Left renal pelvis (tissue), 4 donors: ENCODE results near the gene USP24. TPM values are rescaled to one million over a fixed set of nuclear protein-coding genes. Genes with fewer than 3 reads are reported as not detected.

Experiments used
- DNase-seq, 4 donors: peaks; one replicate each; pipeline ENCODE4 v3.0.0-alpha.2; 2013; ENCODE audit warnings: low read depth in 4 of 4, low spot score in 3 of 4
- polyA plus RNA-seq, 4 donors: library from polyadenylated mRNA; unstranded; fragments of 120-200 nt; gene quantifications; one replicate each; pipeline ENCODE4 v1.2.1, GENCODE V29; 2013; ENCODE audit not compliant: insufficient read length in 4 of 4

The USP24 gene
- polyA plus RNA-seq, 4 donors: 24.3 to 54.7 (median 46.8) TPM

DNA sequence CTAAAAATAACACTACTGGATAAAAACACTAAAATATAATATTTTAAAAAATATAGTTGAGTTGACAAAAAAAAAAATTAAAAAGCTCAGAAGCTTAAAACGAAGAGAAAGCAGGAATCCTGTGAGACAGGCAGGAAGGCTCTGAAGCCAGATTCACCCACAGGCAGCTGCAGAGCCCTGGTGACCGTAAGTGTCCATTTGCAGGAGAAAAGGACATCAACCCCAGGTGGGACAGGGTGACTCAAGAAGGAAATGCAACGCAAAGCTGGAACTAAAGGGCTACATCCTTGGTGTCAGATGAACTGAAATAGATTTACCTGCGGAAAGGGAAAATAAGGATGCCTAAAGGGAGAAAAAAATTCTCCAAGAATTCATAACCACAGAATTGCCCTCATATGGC lies 46.8 kb downstream of the USP24 start:
- no peak for DNase-seq

DNA sequence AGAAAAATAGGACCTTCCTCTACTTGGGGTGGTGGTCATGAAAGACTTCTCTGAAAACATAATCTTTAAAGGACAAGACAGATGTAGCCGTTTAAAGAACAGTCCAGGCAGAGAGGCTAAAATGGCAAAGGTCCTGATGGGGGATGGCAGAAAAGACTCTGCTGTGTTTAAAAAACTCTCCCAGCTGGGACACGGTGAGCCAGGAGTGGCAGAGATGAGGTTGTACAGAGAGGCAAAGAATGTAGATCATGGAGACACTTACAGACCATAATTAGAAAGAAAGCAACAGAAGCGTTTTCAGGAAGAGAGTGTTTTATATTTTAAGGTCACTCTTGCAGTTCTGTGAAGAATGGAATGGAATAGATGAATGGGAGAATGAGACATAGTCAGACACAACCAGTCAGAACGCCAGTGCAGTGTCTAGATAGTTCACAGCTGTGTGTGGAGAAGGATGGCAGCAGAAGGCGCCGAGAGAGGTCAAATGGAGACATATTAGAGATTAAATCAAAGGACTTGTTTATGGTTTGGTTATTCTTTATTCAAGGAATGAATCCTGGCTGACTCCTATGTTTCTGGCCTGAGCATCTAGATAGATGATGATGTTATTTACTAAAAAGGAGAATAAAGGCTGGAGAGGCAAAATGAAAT lies 47.8 kb downstream of the USP24 start:
- no peak for DNase-seq

DNA sequence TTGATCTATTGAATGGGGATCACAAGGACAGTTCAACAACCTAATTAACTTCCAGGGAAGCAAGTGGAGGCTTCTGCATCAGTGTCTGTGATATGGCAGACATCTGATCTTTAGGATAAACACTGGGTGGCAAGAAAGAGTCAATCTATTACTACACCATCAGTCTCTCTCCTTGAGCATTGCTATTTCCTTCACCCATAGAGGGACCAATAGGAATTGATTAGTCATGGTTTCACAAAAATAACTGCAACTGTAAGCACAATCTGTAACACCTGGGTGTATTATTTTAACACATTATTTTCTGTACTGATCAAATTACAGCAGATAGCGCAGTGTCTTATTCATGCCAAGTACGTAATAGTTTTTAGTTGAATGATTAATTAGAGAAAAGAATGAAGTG lies 50.3 kb downstream of the USP24 start:
- DNase-seq: no peak

DNA sequence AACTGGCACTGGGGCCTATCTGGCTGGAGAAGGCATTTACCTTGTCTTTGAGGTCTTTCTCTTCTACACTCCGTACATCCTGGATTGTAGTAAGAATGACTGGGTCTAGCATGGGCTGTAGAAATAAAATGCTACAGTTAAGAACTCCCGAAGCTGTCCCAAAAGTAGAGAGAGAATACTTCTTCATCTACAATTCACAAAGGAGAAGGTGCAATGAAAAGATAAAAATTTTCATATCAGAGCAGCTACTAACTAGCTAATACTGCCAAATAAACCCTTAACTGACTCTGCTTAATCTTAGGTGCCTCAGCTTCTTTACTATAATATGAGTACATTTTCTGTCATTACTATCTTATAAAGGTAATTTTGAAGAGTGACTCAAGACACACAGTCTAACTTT lies 55.6 kb downstream of the USP24 start:
- no peak for DNase-seq

DNA sequence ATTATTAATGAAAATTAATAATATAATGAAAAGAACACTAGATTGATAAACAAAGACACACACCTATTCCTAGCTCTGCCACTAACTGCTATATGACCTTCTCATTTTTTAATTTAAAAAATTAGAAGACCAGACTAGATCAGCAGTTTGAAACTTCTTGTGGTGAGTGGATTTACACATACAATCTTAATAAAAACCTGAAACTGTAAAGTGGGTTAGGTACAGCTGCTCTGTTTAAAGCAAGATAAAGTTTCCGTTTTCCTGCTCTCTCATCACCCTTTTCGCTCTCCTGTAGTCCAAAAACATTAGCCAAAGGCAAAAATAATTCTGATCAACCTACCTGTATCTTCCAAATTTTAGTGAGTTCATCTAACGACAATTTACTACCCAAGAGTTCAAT lies 58.6 kb downstream of the USP24 start:
- no peak for DNase-seq

DNA sequence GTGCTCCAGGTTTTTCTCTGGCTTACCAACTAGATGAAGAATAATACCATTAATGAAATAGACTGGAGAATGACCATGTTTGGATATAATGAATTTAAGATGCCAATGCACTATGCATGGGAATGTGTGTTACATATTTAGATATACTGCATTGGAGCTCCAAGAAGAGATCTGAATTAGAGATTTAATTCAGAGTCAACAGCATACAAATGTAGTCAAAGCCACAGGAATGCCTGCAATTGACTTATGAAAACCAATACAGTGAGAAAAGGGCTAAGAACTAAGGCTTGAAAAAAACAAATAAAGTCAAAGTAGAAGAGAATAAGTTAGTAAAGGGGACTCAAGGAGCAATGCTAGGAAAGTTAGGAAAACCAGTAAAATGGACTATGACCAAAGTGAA lies 59.1 kb downstream of the USP24 start:
- no peak for DNase-seq

DNA sequence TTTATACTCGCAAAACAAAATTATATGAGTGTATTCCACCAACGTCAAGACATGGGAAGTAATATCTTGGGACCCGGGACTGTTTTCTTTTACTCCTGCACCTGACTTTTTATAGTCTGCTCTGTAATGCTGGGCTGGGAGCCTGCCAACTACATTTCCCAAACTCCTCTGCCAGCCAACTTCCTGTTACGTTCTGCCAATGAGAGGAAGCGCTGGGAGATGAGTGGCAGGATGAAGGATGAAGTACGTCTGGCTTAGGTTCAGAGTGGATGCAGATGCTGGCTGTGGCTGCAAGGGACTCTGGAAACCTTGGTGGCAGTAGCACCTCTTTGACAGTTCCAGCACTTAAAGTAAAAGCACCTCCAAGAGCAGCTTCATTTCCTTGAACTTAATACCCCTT lies 59.6 kb downstream of the USP24 start:
- no peak for DNase-seq

DNA sequence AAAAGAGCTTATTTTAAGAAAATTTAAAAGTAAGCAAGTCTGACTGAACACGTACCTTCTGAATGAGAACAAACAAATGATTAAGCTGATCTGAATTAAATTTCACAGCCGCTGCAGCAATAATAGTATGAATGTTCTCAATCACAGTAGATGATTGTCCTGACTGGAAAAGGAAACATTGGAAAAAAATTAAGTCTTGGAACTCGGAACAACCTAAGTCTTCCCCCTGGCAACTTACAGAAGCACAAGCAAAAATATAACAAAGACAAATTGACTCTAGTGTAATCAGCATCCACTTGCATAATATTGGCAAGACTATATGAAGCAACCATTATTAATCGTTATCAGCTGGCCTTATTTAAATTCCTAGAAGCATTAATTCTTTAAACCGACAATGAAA lies 60.5 kb downstream of the USP24 start:
- DNase-seq: no peak

DNA sequence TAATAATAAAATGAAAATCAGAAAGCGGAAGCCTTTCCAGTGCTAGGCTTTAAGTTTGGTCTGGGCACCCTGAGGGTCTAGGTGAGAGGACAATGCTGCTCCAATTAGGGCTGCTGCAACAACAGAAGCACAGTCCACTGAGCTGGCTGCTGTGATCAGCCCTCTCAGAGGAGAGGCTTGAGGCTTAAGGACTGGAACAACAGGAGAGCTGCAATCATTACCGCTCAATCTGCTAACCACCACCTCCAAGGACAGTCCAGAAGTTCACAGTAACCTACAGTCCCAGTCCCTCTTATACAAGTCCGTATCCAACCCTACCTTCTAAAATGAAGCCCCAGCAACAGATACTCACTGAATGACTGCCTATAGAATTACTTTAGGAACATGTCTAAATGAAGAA lies 62.1 kb downstream of the USP24 start:
- DNase-seq: no peak

DNA sequence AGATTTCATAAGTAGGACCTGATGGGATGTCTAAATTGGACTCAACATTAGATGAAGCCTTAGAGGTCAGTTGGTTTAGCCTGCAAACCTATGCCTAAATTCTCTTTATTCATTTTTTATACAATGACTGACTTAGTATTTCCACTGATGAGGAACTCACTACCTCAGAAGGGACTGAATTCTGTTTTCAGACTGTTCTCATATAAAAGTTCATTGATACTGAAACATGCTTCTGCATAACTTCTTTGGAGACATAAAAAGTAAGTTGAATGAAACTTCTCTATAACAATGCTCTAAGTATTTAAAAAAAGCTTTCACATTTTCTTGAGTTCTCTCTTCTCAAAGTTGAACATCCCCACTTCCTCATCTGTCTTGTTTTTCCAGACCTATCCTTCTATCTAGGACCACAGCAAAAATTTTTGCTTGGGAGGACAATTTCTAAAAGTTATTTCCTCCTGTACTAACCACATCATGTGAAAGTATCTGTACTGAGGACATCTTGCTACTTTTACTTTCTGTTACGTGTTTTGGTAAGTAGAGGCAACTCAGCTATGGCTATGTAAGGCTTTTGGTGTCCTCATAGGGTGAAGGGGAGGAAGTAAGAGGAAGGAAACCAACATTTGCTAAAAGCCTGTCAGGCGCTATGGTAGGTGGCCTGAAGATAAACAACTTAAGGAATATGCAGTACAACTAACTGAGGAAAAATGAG lies 64.1 kb downstream of the USP24 start:
- DNase-seq: no peak

DNA sequence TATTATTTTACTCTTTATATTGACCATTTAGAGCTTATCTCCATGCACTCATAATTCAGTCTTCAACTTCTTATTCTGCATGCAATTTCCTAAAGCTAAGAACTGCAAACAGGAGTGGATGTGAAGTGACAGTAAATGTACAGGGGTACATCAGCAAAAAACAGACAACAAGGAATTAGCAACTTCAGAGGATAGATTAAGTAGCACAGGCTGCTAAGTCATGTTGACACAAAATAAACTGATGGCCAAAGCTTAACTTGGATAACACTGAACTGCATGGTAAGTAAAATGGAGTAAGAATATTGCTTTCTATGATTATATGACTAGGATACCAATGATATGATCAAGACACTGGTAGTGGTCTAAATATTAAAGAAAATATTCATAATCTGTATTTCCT lies 66.5 kb downstream of the USP24 start:
- DNase-seq: no peak

DNA sequence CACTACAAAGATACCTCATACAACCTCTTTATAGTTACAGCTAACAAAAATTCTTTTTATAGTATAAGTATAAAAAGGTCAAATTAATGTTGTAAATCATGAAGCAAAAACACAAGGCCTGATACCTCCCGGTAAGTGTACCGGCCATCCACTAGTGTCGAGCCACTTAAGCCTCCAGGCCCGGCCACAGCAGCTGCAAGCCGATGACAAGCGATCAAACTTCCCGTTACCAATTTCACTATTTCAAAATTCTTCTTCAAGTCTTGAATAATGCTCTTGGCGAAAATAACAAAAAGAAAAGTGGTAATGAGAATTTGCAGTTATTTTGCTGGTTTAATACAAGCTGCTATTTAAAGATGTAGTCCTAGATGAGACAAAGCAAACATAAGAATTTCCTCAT lies 67.6 kb downstream of the USP24 start:
- DNase-seq: no peak

DNA sequence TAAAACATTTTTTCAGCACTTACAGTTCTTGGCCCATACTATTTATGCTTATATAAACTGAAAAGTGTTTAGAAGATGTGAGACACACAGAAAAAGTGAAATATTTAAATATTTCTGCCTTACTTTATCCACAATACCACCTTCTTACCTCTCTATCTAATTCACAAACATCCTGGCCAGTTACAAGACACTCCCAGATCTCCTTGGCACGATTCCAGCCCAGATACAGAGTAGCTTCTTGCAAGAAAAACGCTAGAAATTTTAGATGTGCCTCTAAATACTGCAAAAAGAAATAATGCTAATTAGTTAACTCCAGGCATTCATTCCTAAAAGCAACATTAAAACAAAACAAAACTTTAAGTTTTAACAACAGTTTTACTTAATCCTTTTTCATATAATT lies 68.4 kb downstream of the USP24 start:
- DNase-seq: no peak

DNA sequence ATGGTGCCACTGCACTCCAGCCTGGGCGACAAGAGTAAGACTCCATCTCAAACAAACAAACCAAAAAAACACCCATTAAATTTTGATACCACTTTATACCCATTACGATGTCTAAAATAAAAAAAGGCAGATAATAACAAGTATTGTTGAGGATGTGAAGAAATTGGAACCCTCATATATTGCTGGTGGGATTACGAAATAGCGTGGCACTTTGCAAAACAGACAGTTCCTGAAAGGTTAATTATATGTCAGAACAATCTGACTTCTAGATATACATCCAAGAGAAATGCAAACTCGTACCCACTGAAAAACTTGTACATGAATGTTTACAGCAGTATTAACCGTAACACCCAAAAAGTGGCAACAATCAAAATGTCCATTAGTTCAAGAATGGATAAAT lies 70.3 kb downstream of the USP24 start:
- no peak for DNase-seq

DNA sequence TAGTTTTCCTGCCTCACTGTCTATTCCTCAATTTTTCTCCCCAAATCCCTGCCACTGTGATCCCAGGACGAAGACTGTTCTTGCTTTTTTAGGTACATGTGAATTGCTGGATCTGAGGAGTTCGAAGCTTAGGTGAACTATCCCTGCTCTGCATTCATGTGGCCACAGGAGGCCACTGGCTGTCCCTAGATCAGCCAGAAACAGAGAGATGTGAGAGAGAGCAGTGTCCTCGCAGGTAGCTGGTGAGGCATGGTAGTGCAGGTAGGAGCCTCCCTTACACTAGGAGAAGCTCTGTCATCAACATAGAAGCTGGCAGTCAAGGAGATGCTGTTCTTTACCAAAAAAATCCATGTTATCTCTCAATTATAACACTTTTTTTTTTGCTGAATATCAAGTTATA lies 71.5 kb downstream of the USP24 start:
- DNase-seq: no peak

DNA sequence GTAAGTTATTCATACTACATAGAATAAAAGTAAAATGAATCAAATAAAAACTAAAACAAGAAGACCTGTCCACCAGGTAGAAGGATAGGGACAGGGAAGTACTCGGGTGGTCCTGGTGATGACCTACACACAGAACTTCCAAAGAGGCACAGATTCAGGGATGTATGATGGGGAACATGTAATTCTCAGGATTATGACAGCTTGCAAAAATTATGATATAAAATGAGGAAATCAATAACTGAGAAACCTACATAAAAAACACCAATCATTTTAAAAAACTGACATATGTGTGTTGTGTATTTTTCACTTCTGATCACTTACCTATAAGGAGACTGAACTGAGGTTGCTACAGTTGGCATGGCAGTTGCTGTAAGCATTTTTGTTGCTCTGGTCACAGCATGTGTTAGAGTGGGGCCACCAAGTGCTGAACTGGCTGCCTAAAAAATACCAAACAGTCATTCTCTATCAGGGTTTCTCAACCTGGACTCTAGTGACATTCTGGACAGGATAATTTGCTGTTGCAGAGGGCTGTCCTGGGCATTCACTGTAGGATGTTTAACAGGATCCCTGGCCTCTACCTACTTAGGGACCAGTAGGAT lies 73.8 kb downstream of the USP24 start:
- DNase-seq: no peak

DNA sequence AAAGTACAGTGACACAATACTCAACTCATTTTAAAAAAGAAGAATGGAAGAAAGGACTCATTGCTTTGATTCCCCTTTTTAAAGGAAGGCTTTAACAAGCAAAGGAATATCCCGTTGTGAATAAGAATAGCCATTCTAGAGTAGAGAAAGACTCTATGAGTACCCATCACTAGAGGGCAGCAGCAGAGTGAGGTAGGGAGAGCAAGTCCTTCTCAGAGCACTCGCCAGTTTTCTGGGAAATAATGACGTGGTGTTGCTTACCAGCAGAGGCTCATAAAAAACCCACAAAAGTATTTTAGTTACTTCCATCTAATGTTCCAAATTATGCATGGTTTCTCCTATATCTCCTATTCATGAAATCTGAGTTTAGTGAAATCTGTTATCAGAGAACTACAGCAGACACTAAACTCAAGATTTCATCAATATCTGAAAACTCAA lies 74.6 kb downstream of the USP24 start:
- peak; percentile 44 to 68 (median 58) for DNase-seq

DNA sequence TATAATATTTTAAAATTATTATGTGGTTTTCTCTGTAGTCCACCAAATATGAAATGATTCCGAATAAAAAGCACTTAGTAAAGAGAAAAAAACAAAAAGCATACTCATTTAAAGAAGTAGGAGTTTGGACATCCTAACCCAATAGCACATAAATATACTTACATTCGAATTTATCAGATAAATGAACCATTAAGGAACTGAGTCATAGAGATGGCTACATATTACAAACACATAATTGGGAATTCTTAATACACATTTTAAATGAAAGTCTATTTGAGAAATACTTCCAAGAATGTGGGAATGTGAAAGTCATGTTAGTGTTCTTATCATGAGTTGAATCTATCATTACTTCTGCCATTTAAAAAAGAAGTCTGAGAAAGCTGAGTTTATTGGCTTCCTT lies 75.0 kb downstream of the USP24 start:
- no peak for DNase-seq

DNA sequence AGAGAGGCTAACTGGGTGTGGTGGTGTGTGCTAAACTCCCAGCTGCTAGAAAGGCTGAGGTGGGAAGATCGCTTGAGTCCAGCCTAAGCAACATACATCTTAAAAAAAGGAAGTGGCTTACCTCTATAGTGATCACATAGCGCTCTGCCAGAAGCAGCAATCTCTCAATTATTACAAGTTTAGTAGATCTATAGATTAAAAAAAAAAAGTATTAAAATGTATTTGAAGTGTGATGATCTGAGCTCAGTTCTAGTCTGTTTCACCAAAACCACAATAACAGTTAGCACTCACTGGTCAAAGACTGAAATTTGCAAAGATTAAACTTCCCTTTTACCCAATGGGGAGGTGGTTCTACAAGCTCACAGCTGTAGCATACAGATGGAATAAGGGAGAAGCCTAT lies 76.3 kb downstream of the USP24 start:
- no peak for DNase-seq

DNA sequence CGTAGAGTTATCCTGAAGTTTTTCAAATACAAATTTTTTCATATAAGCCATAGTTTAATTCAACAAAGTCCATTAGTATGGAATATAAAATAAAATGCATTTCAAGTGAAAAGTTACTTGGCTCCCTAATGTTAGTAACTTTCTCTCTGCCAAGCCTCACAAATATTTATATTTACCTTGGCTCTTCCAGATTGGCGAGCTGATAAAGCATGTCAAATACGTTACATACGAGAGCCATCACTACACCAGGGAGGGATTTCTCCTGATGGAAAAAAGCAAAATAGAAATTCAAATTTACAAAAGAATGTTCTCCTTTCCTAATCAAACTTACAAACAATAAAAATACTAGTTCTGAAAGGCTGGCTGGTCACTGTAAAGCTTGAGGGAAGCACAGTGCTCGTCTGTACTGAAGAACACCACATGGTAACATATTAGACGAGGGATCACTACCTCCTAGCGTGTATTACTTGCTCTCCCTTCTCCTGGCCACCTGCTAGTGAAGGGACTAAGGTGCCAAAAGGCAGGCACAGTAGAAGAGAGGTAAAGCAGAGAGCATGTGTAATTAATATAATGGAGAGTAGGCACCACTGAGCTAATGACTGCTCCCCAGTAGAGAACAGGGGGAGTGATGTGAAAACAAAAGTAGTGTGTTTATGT lies 80.9 kb downstream of the USP24 start:
- DNase-seq: no peak

DNA sequence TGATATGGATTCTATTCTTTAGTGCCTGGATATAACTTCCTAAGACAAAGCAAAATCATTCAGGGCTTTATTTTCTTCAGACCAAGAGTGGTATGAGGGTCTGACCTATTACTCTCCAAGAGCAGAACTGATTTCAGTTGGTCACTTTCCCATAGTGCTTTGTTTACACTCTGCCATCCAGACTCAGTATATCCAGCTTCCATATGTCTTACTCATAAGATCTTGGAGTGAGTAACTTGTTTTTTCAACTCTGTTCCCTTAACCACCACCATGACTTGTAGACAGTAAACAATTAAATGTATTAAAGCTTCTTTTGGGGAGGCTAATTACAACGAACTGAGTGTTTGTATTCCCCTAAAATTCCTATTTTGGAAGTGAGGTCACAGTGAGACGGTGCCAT lies 83.4 kb downstream of the USP24 start:
- no peak for DNase-seq

DNA sequence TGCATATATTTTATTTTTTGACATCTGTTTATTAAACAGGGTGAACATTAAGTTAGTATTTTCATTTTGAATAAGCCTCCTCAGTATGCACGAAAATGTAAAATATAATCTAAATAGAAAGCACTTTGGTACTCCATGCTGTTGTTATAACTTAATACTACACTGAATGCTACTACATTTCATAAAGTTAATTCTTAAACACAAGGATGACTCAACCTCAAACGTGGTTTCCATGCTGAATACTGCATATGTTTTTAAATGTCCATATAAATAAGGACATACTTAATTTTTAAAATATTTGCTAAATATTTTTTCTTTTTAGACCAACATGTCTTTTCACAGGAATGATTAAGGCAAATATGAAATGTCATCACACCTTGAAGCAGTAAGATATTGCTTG lies 83.9 kb downstream of the USP24 start:
- DNase-seq: no peak
